ENCODE measurements around the gene HSPB1.
"Not testable (repeated sequence)": the region's sequence is repeated elsewhere in the genome, so short reads cannot be mapped to it uniquely, and the experiment has no call there.

HSPB1 gene

DNA sequence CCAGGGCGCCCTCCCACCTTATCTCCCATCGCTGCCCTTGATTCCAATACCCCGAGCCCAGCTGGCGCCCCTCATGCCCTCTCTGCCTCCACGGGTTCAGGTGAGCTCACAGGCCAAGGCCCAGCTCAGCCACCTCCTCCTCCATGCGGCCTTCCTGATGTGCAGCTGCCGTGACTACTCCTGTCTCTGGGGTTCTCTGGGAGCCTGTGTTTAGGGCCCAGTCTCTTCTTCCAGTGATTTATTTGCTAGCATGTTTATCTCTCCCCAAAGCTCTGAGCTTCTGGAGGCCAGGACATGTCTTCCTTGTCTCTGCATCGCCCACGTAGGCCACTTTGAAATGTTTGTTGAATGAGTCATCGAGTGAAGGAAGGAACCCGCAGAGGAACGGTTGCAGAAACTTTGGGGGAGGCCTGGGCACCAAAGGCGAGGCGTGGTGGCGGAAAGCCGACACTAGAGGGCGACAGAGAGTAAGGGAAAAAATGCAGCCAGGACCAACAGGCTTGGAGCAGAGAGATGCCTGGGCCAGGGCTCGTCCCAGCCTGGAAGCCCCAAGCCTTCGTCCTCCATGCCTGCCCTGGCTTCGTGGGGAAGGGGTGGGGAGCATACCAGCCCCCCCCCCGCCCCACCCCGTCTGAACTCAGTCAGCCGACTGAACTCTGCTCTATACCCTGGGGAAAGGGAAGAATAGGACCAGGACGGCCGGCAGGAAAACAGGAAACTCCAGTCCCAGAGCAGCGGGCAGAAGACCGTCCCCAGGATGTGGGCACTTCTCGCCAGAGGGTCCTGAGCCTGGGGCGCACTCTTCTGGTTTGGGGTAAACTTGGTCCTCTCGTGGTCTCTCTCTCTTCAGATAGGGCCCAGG lies 10.9 kb upstream of the HSPB1 start:
- DNase-seq (ENCODE audit: insufficient read length, low spot score) = peak; percentile 89
- TF ChIP-seq POLR2AphosphoS5 (IDR thresholded peaks at IDR 0.05; ENCODE audit: low read depth, low read length) (no peak), TAF1 (IDR thresholded peaks at IDR 0.05; ENCODE audit: low read depth, low read length) (no peak), POU2F2 (IDR thresholded peaks at IDR 0.05; ENCODE audit: low read depth, low read length) (no peak), PAX5 (IDR thresholded peaks at IDR 0.05; ENCODE audit: insufficient read depth, low read length, severe bottlenecking) (no peak), POLR2A (IDR thresholded peaks at IDR 0.05; ENCODE audit: low read depth, low read length) (no peak), SPI1 (IDR thresholded peaks at IDR 0.05; ENCODE audit: low read depth, low read length) (no peak)
- FAIRE-seq = peak; percentile 86

DNA sequence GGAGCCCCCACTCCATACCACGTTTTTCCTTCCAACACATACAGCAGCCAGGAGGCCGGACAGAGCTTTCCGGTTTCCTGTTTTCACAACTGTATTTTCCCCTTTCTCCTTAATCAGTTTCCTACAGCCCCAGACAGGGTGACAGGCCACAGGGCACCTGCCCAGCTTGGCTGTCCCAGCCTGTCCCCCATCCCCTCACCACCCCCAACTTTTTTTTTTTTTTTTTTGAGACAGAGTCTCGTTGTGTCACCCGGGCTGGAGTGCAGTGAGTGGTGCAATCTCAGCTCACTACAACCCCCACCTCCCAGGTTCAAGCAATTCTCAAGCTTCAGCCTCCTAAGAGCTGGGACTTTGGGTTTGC lies 10.3 kb upstream of the HSPB1 start:
- FAIRE-seq = no peak
- TF ChIP-seq TAF1 (IDR thresholded peaks at IDR 0.05; ENCODE audit: low read depth, low read length) = no peak
- no peak for TF ChIP-seq POLR2AphosphoS5 (IDR thresholded peaks at IDR 0.05; ENCODE audit: low read depth, low read length)
- TF ChIP-seq SPI1 (IDR thresholded peaks at IDR 0.05; ENCODE audit: low read depth, low read length) = no peak
- no peak for TF ChIP-seq POU2F2 (IDR thresholded peaks at IDR 0.05; ENCODE audit: low read depth, low read length)
- no peak for TF ChIP-seq POLR2A (IDR thresholded peaks at IDR 0.05; ENCODE audit: low read depth, low read length)
- TF ChIP-seq PAX5 (IDR thresholded peaks at IDR 0.05; ENCODE audit: insufficient read depth, low read length, severe bottlenecking) = no peak
- no peak for DNase-seq (ENCODE audit: insufficient read length, low spot score)

GRCh38 chr7:76292911-76293310 lies 9.6 kb upstream of the HSPB1 start:
- not testable (repeated sequence) for DNase-seq (ENCODE audit: insufficient read length, low spot score); FAIRE-seq

- no peak for FAIRE-seq
- TF ChIP-seq POU2F2 (IDR thresholded peaks at IDR 0.05; ENCODE audit: low read depth, low read length) (no peak), POLR2AphosphoS5 (IDR thresholded peaks at IDR 0.05; ENCODE audit: low read depth, low read length) (no peak), POLR2A (IDR thresholded peaks at IDR 0.05; ENCODE audit: low read depth, low read length) (no peak), SPI1 (IDR thresholded peaks at IDR 0.05; ENCODE audit: low read depth, low read length) (no peak), PAX5 (IDR thresholded peaks at IDR 0.05; ENCODE audit: insufficient read depth, low read length, severe bottlenecking) (no peak), TAF1 (IDR thresholded peaks at IDR 0.05; ENCODE audit: low read depth, low read length) (no peak)
- DNase-seq (ENCODE audit: insufficient read length, low spot score) = no peak
Observed at GRCh38 chr7:76293407-76293901, 9.0 kb upstream of the HSPB1 start.

DNA sequence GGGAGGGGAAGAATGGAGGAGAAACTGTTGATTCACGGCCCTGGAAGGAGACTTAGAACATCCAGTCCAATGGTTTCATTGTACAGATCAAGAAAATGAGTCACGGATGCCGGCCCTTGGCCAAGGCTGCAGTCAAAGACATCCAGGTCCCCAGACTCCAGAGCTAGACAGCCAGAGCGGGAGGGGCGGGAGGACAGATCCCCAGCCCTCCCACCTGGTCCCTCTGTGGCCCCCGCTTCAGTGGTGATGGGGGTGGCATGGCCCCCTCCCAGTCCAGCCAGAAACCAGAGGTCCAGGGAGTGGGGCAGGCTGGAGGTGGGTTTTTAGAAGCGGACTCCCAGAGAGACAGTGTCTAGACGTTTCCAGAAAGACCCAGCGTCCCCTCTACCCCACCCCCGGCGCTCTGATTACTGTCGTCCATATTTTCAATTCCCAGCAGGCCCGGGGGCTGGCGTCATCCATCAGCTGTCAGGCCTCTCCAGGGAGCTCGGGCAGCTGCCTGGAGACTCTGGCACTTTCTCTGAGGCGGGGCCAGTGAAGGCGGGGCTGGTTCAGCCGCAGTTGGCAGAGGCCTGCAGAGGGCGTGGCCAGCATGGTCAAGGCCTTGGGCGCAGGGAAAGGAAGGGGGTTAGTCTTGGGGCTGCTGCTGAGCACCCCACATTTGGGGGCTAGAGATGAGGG lies 8.0 kb upstream of the HSPB1 start:
- no peak for TF ChIP-seq PAX5 (IDR thresholded peaks at IDR 0.05; ENCODE audit: insufficient read depth, low read length, severe bottlenecking)
- TF ChIP-seq POU2F2 (IDR thresholded peaks at IDR 0.05; ENCODE audit: low read depth, low read length) = no peak
- no peak for TF ChIP-seq SPI1 (IDR thresholded peaks at IDR 0.05; ENCODE audit: low read depth, low read length)
- TF ChIP-seq POLR2AphosphoS5 (IDR thresholded peaks at IDR 0.05; ENCODE audit: low read depth, low read length) = no peak
- TF ChIP-seq POLR2A (IDR thresholded peaks at IDR 0.05; ENCODE audit: low read depth, low read length) = no peak
- TF ChIP-seq TAF1 (IDR thresholded peaks at IDR 0.05; ENCODE audit: low read depth, low read length) = no peak
- DNase-seq (ENCODE audit: insufficient read length, low spot score) (no peak), FAIRE-seq (no peak)

- FAIRE-seq (no peak), DNase-seq (ENCODE audit: insufficient read length, low spot score) (no peak)
- TF ChIP-seq SPI1 (IDR thresholded peaks at IDR 0.05; ENCODE audit: low read depth, low read length) (no peak), POLR2AphosphoS5 (IDR thresholded peaks at IDR 0.05; ENCODE audit: low read depth, low read length) (no peak), POU2F2 (IDR thresholded peaks at IDR 0.05; ENCODE audit: low read depth, low read length) (no peak), TAF1 (IDR thresholded peaks at IDR 0.05; ENCODE audit: low read depth, low read length) (no peak), POLR2A (IDR thresholded peaks at IDR 0.05; ENCODE audit: low read depth, low read length) (no peak), PAX5 (IDR thresholded peaks at IDR 0.05; ENCODE audit: insufficient read depth, low read length, severe bottlenecking) (no peak)
Observed at GRCh38 chr7:76296743-76297740, 5.4 kb upstream of the HSPB1 start.

- TF ChIP-seq SPI1 (IDR thresholded peaks at IDR 0.05; ENCODE audit: low read depth, low read length) (no peak), PAX5 (IDR thresholded peaks at IDR 0.05; ENCODE audit: insufficient read depth, low read length, severe bottlenecking) (no peak), POLR2AphosphoS5 (IDR thresholded peaks at IDR 0.05; ENCODE audit: low read depth, low read length) (no peak), POLR2A (IDR thresholded peaks at IDR 0.05; ENCODE audit: low read depth, low read length) (no peak), TAF1 (IDR thresholded peaks at IDR 0.05; ENCODE audit: low read depth, low read length) (no peak), POU2F2 (IDR thresholded peaks at IDR 0.05; ENCODE audit: low read depth, low read length) (no peak)
- FAIRE-seq = no peak
- DNase-seq (ENCODE audit: insufficient read length, low spot score) = no peak
Observed at GRCh38 chr7:76300166-76300731, 2.2 kb upstream of the HSPB1 start.

GRCh38 chr7:76301000-76301399 lies 1.5 kb upstream of the HSPB1 start:
- FAIRE-seq = no peak
- TF ChIP-seq PAX5 (IDR thresholded peaks at IDR 0.05; ENCODE audit: insufficient read depth, low read length, severe bottlenecking) (no peak), POLR2AphosphoS5 (IDR thresholded peaks at IDR 0.05; ENCODE audit: low read depth, low read length) (no peak), SPI1 (IDR thresholded peaks at IDR 0.05; ENCODE audit: low read depth, low read length) (no peak), POLR2A (IDR thresholded peaks at IDR 0.05; ENCODE audit: low read depth, low read length) (no peak), TAF1 (IDR thresholded peaks at IDR 0.05; ENCODE audit: low read depth, low read length) (no peak), POU2F2 (IDR thresholded peaks at IDR 0.05; ENCODE audit: low read depth, low read length) (no peak)
- DNase-seq (ENCODE audit: insufficient read length, low spot score) = no peak

Data from GM12891 (cell line).